ENCODE measurements around the gene LPIN2. TPM values are rescaled to one million over a fixed set of nuclear protein-coding genes. Genes with fewer than 3 reads are reported as not detected.

Gene LPIN2
- total and polyA plus RNA-seq, 2 of the 13 experiments (the other 11 are each of a cell fraction or from before 2014, with no cell fraction given), result 46.0 to 119 TPM

GRCh38 chr18:3051718-3052410 lies 38.9 kb upstream of the LPIN2 start (continued):
- peak; percentile 99 for TF ChIP-seq CEBPB (IDR thresholded peaks at IDR 0.05; ENCODE audit: borderline replicate concordance, low read depth, low read length)
- TF ChIP-seq, protein P1, sequence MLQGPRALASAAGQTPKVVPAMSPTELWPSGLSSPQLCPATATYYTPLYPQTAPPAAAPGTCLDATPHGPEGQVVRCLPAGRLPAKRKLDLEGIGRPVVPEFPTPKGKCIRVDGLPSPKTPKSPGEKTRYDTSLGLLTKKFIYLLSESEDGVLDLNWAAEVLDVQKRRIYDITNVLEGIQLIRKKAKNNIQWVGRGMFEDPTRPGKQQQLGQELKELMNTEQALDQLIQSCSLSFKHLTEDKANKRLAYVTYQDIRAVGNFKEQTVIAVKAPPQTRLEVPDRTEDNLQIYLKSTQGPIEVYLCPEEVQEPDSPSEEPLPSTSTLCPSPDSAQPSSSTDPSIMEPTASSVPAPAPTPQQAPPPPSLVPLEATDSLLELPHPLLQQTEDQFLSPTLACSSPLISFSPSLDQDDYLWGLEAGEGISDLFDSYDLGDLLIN (CRISPR knock-in tag; IDR thresholded peaks at IDR 0.05; ENCODE audit: borderline replicate concordance), result 0 out of 2 replicates have a peak, but pooled peaks have one; percentile 30
- peak; percentile 29; the same call in 1 of the 2 replicates for TF ChIP-seq TAF1 (CRISPR knock-in tag; IDR thresholded peaks at IDR 0.05)
- TF ChIP-seq SP4 (CRISPR knock-in tag; IDR thresholded peaks at IDR 0.05), result peak; percentile 72
- TF ChIP-seq ZNF3 (CRISPR knock-in tag; IDR thresholded peaks at IDR 0.05), result peak; percentile 79; the same call in 1 of the 2 replicates
- no peak for TF ChIP-seq U2AF2 (IDR thresholded peaks at IDR 0.05; ENCODE audit: low read depth, low read length)
- TF ChIP-seq KDM1A (CRISPR knock-in tag; IDR thresholded peaks at IDR 0.05), result peak; percentile 88
- TF ChIP-seq PAXIP1 (CRISPR knock-in tag; conservative IDR thresholded peaks at IDR 0.05), result peak; percentile 96
- peak; percentile 77; the same call in 1 of the 2 replicates for TF ChIP-seq NR2C2 (CRISPR knock-in tag; IDR thresholded peaks at IDR 0.05; ENCODE audit: borderline replicate concordance)
- peak; percentile 49; the same call in 1 of the 2 replicates for TF ChIP-seq ZMYM3 (CRISPR knock-in tag; IDR thresholded peaks at IDR 0.05)
- peak; percentile 95 to 99 for TF ChIP-seq EP300 (IDR thresholded peaks at IDR 0.05; ENCODE audit: low read depth in 2 of 2, low read length in 2 of 2)
- TF ChIP-seq EP300 (CRISPR knock-in tag; IDR thresholded peaks at IDR 0.05; ENCODE audit: borderline replicate concordance), result peak; percentile 98
- peak; percentile 66; the same call in 1 of the 2 replicates for TF ChIP-seq POGZ (CRISPR knock-in tag; IDR thresholded peaks at IDR 0.05)
- TF ChIP-seq, protein P2, sequence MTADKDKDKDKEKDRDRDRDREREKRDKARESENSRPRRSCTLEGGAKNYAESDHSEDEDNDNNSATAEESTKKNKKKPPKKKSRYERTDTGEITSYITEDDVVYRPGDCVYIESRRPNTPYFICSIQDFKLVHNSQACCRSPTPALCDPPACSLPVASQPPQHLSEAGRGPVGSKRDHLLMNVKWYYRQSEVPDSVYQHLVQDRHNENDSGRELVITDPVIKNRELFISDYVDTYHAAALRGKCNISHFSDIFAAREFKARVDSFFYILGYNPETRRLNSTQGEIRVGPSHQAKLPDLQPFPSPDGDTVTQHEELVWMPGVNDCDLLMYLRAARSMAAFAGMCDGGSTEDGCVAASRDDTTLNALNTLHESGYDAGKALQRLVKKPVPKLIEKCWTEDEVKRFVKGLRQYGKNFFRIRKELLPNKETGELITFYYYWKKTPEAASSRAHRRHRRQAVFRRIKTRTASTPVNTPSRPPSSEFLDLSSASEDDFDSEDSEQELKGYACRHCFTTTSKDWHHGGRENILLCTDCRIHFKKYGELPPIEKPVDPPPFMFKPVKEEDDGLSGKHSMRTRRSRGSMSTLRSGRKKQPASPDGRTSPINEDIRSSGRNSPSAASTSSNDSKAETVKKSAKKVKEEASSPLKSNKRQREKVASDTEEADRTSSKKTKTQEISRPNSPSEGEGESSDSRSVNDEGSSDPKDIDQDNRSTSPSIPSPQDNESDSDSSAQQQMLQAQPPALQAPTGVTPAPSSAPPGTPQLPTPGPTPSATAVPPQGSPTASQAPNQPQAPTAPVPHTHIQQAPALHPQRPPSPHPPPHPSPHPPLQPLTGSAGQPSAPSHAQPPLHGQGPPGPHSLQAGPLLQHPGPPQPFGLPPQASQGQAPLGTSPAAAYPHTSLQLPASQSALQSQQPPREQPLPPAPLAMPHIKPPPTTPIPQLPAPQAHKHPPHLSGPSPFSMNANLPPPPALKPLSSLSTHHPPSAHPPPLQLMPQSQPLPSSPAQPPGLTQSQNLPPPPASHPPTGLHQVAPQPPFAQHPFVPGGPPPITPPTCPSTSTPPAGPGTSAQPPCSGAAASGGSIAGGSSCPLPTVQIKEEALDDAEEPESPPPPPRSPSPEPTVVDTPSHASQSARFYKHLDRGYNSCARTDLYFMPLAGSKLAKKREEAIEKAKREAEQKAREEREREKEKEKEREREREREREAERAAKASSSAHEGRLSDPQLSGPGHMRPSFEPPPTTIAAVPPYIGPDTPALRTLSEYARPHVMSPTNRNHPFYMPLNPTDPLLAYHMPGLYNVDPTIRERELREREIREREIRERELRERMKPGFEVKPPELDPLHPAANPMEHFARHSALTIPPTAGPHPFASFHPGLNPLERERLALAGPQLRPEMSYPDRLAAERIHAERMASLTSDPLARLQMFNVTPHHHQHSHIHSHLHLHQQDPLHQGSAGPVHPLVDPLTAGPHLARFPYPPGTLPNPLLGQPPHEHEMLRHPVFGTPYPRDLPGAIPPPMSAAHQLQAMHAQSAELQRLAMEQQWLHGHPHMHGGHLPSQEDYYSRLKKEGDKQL (CRISPR knock-in tag; IDR thresholded peaks at IDR 0.05; ENCODE audit: low read depth), result peak; percentile 93
- peak; percentile 53; the same call in 1 of the 2 replicates for TF ChIP-seq POGK (CRISPR knock-in tag; conservative IDR thresholded peaks at IDR 0.05)
- peak; percentile 90 for TF ChIP-seq SAP130 (CRISPR knock-in tag; IDR thresholded peaks at IDR 0.05; ENCODE audit: low read depth)
- peak; percentile 80 for TF ChIP-seq NR2F6 (IDR thresholded peaks at IDR 0.05)
- peak; percentile 88 for TF ChIP-seq NR2F6 (CRISPR knock-in tag; IDR thresholded peaks at IDR 0.05)

Data from HepG2 (cell line).